H1 (cell line): ENCODE results near the gene HELQ. TPM values are rescaled to one million over a fixed set of nuclear protein-coding genes. Genes with fewer than 3 reads are reported as not detected.

ENCODE experiments used
- CTCF ChIA-PET: fragments of 300-600 bp; sonication (Branson Sonifier 250); formaldehyde crosslinking; loops from one replicate; lab custom pipeline; 2021; ENCODE audit not compliant: partially characterized antibody; lab: Charles Lee
- POLR2A ChIA-PET: fragments of 300-600 bp; sonication (Branson Sonifier 250); formaldehyde crosslinking; loops from one replicate; lab custom pipeline; 2021; ENCODE audit warnings: inconsistent platforms; ENCODE audit not compliant: partially characterized antibody; lab: Charles Lee
- DNase-seq, 2 experiments: peaks; one replicate each; pipeline versions ENCODE4 v3.0.0 to v3.0.0-alpha.2; 2010 to 2022; ENCODE audit warnings: low spot score in 2 of 2, low read depth in 1 of 2, mixed read lengths in 1 of 2
- FAIRE-seq: peaks from 2 replicates; lab custom pipeline; 2011; peaks lifted over from hg19 to GRCh38; lab: Jason Lieb, UNC
- H2AFZ ChIP-seq: 2 replicates; pipeline ENCODE4 v1.8.1; 2012; ENCODE audit warnings: low read length, inconsistent platforms
- H2AK5ac ChIP-seq: 2 replicates; pipeline ENCODE4 v1.6.1; 2013; ENCODE audit warnings: low read depth, low read length
- H2BK120ac ChIP-seq: replicated peaks from 2 replicates; pipeline ENCODE3; 2013; ENCODE audit warnings: low read depth, low read length, inconsistent platforms
- H2BK12ac ChIP-seq: 2 replicates; pipeline ENCODE4 v1.6.1; 2013; ENCODE audit warnings: low read depth, low read length
- H2BK15ac ChIP-seq: 2 replicates; pipeline ENCODE4 v1.6.1; 2013; ENCODE audit warnings: low read length
- H2BK20ac ChIP-seq: 2 replicates; pipeline ENCODE4 v1.6.1; 2013; ENCODE audit warnings: low read length
- H2BK5ac ChIP-seq: 2 replicates; pipeline ENCODE4 v1.6.1; 2013; ENCODE audit warnings: low read depth, low read length
- H3K14ac ChIP-seq: 2 replicates; pipeline ENCODE4 v1.6.1; 2013; ENCODE audit warnings: inconsistent platforms; ENCODE audit not compliant: insufficient read length
- H3K18ac ChIP-seq: 2 replicates; pipeline ENCODE4 v1.6.1; 2013; ENCODE audit warnings: low read length; ENCODE audit errors: extremely low read depth
- H3K23ac ChIP-seq: 2 replicates; pipeline ENCODE4 v1.6.1; 2013; ENCODE audit warnings: inconsistent platforms; ENCODE audit not compliant: insufficient read length
- H3K23me2 ChIP-seq: 2 replicates; pipeline ENCODE4 v1.6.1; 2013; ENCODE audit warnings: low read depth, low read length
- H3K27ac ChIP-seq: 2 replicates; pipeline ENCODE4 v1.6.1; 2011; ENCODE audit warnings: low read depth, low read length, inconsistent platforms
- H3K27me3 ChIP-seq, 4 experiments: replicated peaks in 1 of 4; 1 replicate in 1 of 4; 2 replicates in 3 of 4; pipeline versions ENCODE4 v1.6.1 to v1.8.1; 2011 to 2013; ENCODE audit warnings: low read length in 3 of 4, mild to moderate bottlenecking in 3 of 4, inconsistent platforms in 2 of 4, mixed read lengths in 2 of 4, moderate library complexity in 1 of 4; ENCODE audit not compliant: control insufficient read depth in 3 of 4, insufficient read depth in 3 of 4; ENCODE audit errors: extremely low read depth in 1 of 4
- H3K36me3 ChIP-seq, 4 experiments: 2 replicates each; pipeline versions ENCODE4 v1.6.1 to v1.8.1; 2011 to 2013; ENCODE audit warnings: mild to moderate bottlenecking in 4 of 4, low read length in 3 of 4, moderate library complexity in 2 of 4, control low read depth in 1 of 4, inconsistent platforms in 1 of 4; ENCODE audit not compliant: insufficient read depth in 4 of 4, control insufficient read depth in 2 of 4
- H3K4ac ChIP-seq: replicated peaks from 2 replicates; pipeline ENCODE3; 2013; ENCODE audit warnings: low read length, low read depth, mixed read lengths, inconsistent platforms; ENCODE audit not compliant: insufficient read length
- H3K4me1 ChIP-seq, 4 experiments: replicated peaks in 1 of 4; 1 replicate in 1 of 4; 2 replicates in 3 of 4; pipeline versions ENCODE4 v1.6.1 to v1.8.1; 2011 to 2013; ENCODE audit warnings: low read length in 3 of 4, inconsistent platforms in 2 of 4, mixed read lengths in 1 of 4; ENCODE audit not compliant: insufficient read depth in 4 of 4, control insufficient read depth in 3 of 4
- H3K4me2 ChIP-seq, 2 experiments: 2 replicates each; pipeline versions ENCODE4 v1.6.1 to v1.8.1; 2011 to 2013; ENCODE audit warnings: low read depth in 2 of 2, low read length in 2 of 2, control low read depth in 1 of 2, inconsistent platforms in 1 of 2, mild to moderate bottlenecking in 1 of 2; ENCODE audit not compliant: insufficient read depth in 1 of 2
- H3K4me3 ChIP-seq, 4 experiments: fragments of 200-600, 300-600 bp in 1 of 4; sonication (generic), shearing (Covaris generic), sonication (Bioruptor Twin) in 1 of 4; 2 replicates each; pipeline versions ENCODE4 v1.5.1 to v1.8.1; 2011 to 2016; ENCODE audit warnings: low read length in 4 of 4, low read depth in 3 of 4, control low read depth in 2 of 4, inconsistent platforms in 2 of 4, mild to moderate bottlenecking in 2 of 4, mixed read lengths in 1 of 4, moderate library complexity in 1 of 4; ENCODE audit not compliant: insufficient read depth in 2 of 4; ENCODE audit errors: extremely low read depth in 1 of 4
- H3K56ac ChIP-seq: replicated peaks from 2 replicates; pipeline ENCODE3; 2013; ENCODE audit warnings: low read depth, mild to moderate bottlenecking, mixed read lengths, low read length, inconsistent platforms; ENCODE audit not compliant: insufficient read length
- H3K79me1 ChIP-seq: 2 replicates; pipeline ENCODE4 v1.6.1; 2013; ENCODE audit warnings: low read depth, low read length, control low read depth
- H3K79me2 ChIP-seq, 2 experiments: 2 replicates each; pipeline versions ENCODE4 v1.6.1 to v1.8.1; 2012 to 2013; ENCODE audit warnings: low read length in 2 of 2, mild to moderate bottlenecking in 2 of 2, inconsistent platforms in 1 of 2; ENCODE audit not compliant: insufficient read depth in 2 of 2, control insufficient read depth in 1 of 2
- H3K9ac ChIP-seq, 4 experiments: replicated peaks in 1 of 4; 1 replicate in 1 of 4; 2 replicates in 3 of 4; pipeline versions ENCODE4 v1.6.1 to v1.8.1; 2011 to 2013; ENCODE audit warnings: low read depth in 3 of 4, low read length in 3 of 4, control low read depth in 2 of 4, mild to moderate bottlenecking in 2 of 4, moderate library complexity in 2 of 4, inconsistent platforms in 1 of 4; ENCODE audit errors: extremely low read depth in 1 of 4
- H3K9me3 ChIP-seq, 2 experiments: 2 replicates each; pipeline versions ENCODE4 v1.6.1 to v1.8.1; 2012 to 2013; ENCODE audit warnings: mild to moderate bottlenecking in 2 of 2, moderate library complexity in 2 of 2, control low read depth in 1 of 2, inconsistent platforms in 1 of 2, low read depth in 1 of 2, low read length in 1 of 2, mixed read lengths in 1 of 2; ENCODE audit not compliant: insufficient read depth in 2 of 2
- H4K20me1 ChIP-seq, 2 experiments: replicated peaks in 1 of 2; 2 replicates each; pipeline versions ENCODE3 to v1.8.1; 2011 to 2013; ENCODE audit warnings: inconsistent platforms in 2 of 2, low read length in 2 of 2, mild to moderate bottlenecking in 1 of 2; ENCODE audit not compliant: insufficient read depth in 2 of 2, control insufficient read depth in 1 of 2
- H4K5ac ChIP-seq: 2 replicates; pipeline ENCODE4 v1.6.1; 2013; ENCODE audit warnings: low read length, low read depth, mixed read lengths, inconsistent platforms; ENCODE audit not compliant: insufficient read length
- H4K8ac ChIP-seq: 2 replicates; pipeline ENCODE4 v1.8.0; 2013; ENCODE audit warnings: mild to moderate bottlenecking, moderate library complexity, low read length, inconsistent platforms; ENCODE audit not compliant: insufficient read depth; ENCODE audit errors: extremely low read depth
- H4K91ac ChIP-seq: replicated peaks from 2 replicates; pipeline ENCODE3; 2013; ENCODE audit warnings: low read length, mixed read lengths, inconsistent platforms; ENCODE audit not compliant: insufficient read length
- ASH2L ChIP-seq: fragments of 200-600, 300-600 bp; sonication (generic); IDR thresholded peaks from one replicate; pipeline ENCODE4 v1.7.1; 2017; ENCODE audit warnings: low read length
- ATF2 ChIP-seq: IDR thresholded peaks from 2 replicates; pipeline ENCODE4 v1.6.1; 2012; ENCODE audit warnings: low read length, inconsistent platforms
- BACH1 ChIP-seq: IDR thresholded peaks from 2 replicates; pipeline ENCODE4 v1.6.1; 2012; ENCODE audit warnings: low read length, improper control_type of control experiment
- CEBPB ChIP-seq: IDR thresholded peaks from 2 replicates; pipeline ENCODE4 v1.6.1; 2012; ENCODE audit warnings: low read depth, low read length
- CTBP2 ChIP-seq: IDR thresholded peaks from 2 replicates; pipeline ENCODE4 v1.7.0; 2011; ENCODE audit warnings: borderline replicate concordance, mild to moderate bottlenecking, moderate library complexity, mixed read lengths, low read length; ENCODE audit not compliant: insufficient read depth, insufficient read length
- EGR1 ChIP-seq: IDR thresholded peaks from 2 replicates; pipeline ENCODE4 v1.6.1; 2011; ENCODE audit warnings: low read depth, low read length, borderline replicate concordance
- NRF1 ChIP-seq: IDR thresholded peaks from 2 replicates; pipeline ENCODE4 v1.6.1; 2011; ENCODE audit warnings: mild to moderate bottlenecking, low read depth, low read length, improper control_type of control experiment
- RBBP5 ChIP-seq: IDR thresholded peaks from 2 replicates; pipeline ENCODE4 v1.7.1; 2012; ENCODE audit warnings: low read depth, mild to moderate bottlenecking, inconsistent platforms, low read length, moderate library complexity, borderline replicate concordance
- SAP30 ChIP-seq: fragments of 300-600 bp; sonication (generic); IDR thresholded peaks from 2 replicates; pipeline ENCODE4 v1.7.1; 2012; ENCODE audit warnings: low read length, moderate library complexity, mild to moderate bottlenecking, inconsistent platforms; ENCODE audit not compliant: insufficient read depth, insufficient replicate concordance
- SP2 ChIP-seq: IDR thresholded peaks from 2 replicates; pipeline ENCODE4 v1.6.1; 2012; ENCODE audit warnings: mild to moderate bottlenecking, low read length, inconsistent platforms
- SUZ12 ChIP-seq: fragments of 200-600 bp; sonication (generic); IDR thresholded peaks from 2 replicates; pipeline ENCODE4 v1.6.1; 2012; ENCODE audit warnings: mild to moderate bottlenecking, inconsistent platforms, low read length, moderate library complexity, mixed read lengths
- WGBS, 2 experiments: shearing (Covaris generic) in 1 of 2; methylation state at CpG; one replicate each; pipeline versions ENCODE4 v1.1.6 to v1.1.7; 2013 to 2015; ENCODE audit warnings: low lambda C conversion rate in 2 of 2, mixed read lengths in 2 of 2, inconsistent platforms in 1 of 2, low coverage in 1 of 2, missing lambda C conversion rate in 1 of 2; ENCODE audit not compliant: insufficient replicate concordance in 2 of 2, insufficient coverage in 1 of 2, insufficient read length in 1 of 2; ENCODE audit errors: extremely low coverage in 1 of 2, missing lambda C conversion rate in 1 of 2; 5-methylcytosine and 5-hydroxymethylcytosine counted together
- polyA plus RNA-seq, 7 experiments: library from polyadenylated mRNA; depleted of rRNA in 3 of 7; stranded (reverse) in 5 of 7; unstranded in 2 of 7; fragments of >200 nt in 5 of 7; fragments of 200-250 nt in 2 of 7; gene quantifications; 1 replicate in 5 of 7; 2 replicates in 1 of 7; 4 replicates in 1 of 7; pipeline versions ENCODE4 v1.2.1 to v1.2.3, GENCODE V29; 2011 to 2013; ENCODE audit warnings: missing spikeins in 2 of 7, mixed read lengths in 2 of 7
- total RNA-seq: library from RNA; stranded (reverse); fragmentation: NEBNext Ultra II Directional; extraction: Animal tissue kit (Norgen Biotek cat#: 25700); gene quantifications from 2 replicates; pipeline ENCODE4 v1.2.1, GENCODE V29; 2021

HELQ gene
- total and polyA plus RNA-seq, 2 of the 8 experiments (the other 6 are each of a cell fraction or from before 2014, with no cell fraction given) = 4.7 to 9.0 TPM

- Histone ChIP-seq H2AK5ac (no peak overlapping the region), H3K4me2 (no peak overlapping the region), H3K9me3 (peaks cover 1 to 4% of the 10 kb centered on the region in 2 experiments; a peak in 3 of 4 replicates), H3K23ac (no peak overlapping the region), H2BK120ac (no peak overlapping the region), H3K79me2 (no peaks in the 10 kb centered on the region), H2BK5ac (no peak overlapping the region), H3K27ac (no peak overlapping the region), H3K36me3 (no peaks in the 10 kb centered on the region), H3K4me3 (no peak overlapping the region), H4K91ac (no peak overlapping the region), H2BK15ac (no peak overlapping the region), H4K8ac (no peak overlapping the region), H3K4ac (no peak overlapping the region), H3K14ac (no peak overlapping the region), H4K20me1 (peaks cover 0 to 8% of the 10 kb centered on the region in 2 experiments)
- POLR2A ChIA-PET = interaction anchor here (0.7 kb wide), 1 partner anchor 358 kb away, joined by 3 read pairs; the partner anchor contains the start of gene COPS4
- WGBS, 2 experiments = 94% methylated on average over 2 of the region's 2 CpGs; no CpG with 5 or more reads in 1 of the 2 experiments
- TF ChIP-seq EGR1 = no peak
- TF ChIP-seq ASH2L = no peak
- no peak for TF ChIP-seq CEBPB
- TF ChIP-seq NRF1 = no peak
- no peak for TF ChIP-seq SP2
- TF ChIP-seq CTBP2 = no peak
- no peak for TF ChIP-seq RBBP5
- no peak for TF ChIP-seq SUZ12
- no peak for TF ChIP-seq SAP30
- TF ChIP-seq BACH1 = no peak
- TF ChIP-seq ATF2 = no peak
- TF ChIP-seq, all 59 proteins: peak for 0
- FAIRE-seq = no peak
- CTCF ChIA-PET = interaction anchor here (1.1 to 1.8 kb wide), 2 partner anchors 31 to 247 kb away, joined by 3 to 5 read pairs; no protein-coding TSS in a partner anchor
- no peak overlapping the region for H2BK12ac ChIP-seq
- no peaks in the 10 kb centered on the region for H3K23me2 ChIP-seq
- H3K79me1 ChIP-seq = no peaks in the 10 kb centered on the region
- no peak overlapping the region for H2BK20ac ChIP-seq
- no peak overlapping the region for H3K18ac ChIP-seq
- H3K9ac ChIP-seq = no peak overlapping the region
- peaks cover 21 to 56% (median 43%) of the 10 kb centered on the region in 4 experiments for H3K27me3 ChIP-seq
- no peak overlapping the region for H2AFZ ChIP-seq
- no peak overlapping the region for H3K56ac ChIP-seq
- DNase-seq = no peak
- no peak overlapping the region for H4K5ac ChIP-seq
- H3K4me1 ChIP-seq = peaks cover 4 to 12% (median 8%) of the 10 kb centered on the region in 4 experiments; a peak in 6 of 7 replicates
These were observed 63.1 kb downstream of the HELQ start for GRCh38 chr4:83392562-83392961.
